ENCODE data around the gene LRRTM4.

Gene LRRTM4

DNA sequence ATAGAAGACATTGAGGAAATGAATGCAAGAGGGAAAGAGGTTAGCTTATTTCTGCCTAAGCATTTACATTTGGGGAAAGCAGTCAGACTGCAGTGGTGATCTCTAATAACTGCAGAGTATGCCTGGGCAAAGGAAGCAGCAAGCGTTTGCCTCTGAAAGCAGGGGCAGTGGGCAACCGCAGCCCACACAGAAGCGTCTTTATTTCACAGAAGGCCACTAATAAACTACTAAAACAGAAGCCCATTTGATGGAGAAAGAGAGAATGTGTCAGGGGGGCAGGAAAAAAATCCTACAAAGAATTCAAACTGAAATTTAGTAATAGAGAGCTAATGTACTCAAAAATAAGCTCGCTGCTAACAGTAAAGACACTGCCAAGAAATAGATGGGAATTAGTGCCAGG lies 53.1 kb downstream of the LRRTM4 start:
- Histone ChIP-seq H3K9me3 (replicated peaks; ENCODE audit: low read length) (no peaks in the 10 kb centered on the region), H3K4me3 (ENCODE audit: low read length) (no peak overlapping the region), H3K4me2 (ENCODE audit: low read length) (no peak overlapping the region), H3K4me1 (ENCODE audit: control insufficient read depth, insufficient read depth, low read length) (no peaks in the 10 kb centered on the region), H3K27me3 (ENCODE audit: control insufficient read depth, insufficient read depth, low read length) (no peaks in the 10 kb centered on the region), H3K9ac (ENCODE audit: low read depth, low read length) (no peak overlapping the region), H3K36me3 (ENCODE audit: insufficient read depth, low read length) (no peaks in the 10 kb centered on the region)

DNA sequence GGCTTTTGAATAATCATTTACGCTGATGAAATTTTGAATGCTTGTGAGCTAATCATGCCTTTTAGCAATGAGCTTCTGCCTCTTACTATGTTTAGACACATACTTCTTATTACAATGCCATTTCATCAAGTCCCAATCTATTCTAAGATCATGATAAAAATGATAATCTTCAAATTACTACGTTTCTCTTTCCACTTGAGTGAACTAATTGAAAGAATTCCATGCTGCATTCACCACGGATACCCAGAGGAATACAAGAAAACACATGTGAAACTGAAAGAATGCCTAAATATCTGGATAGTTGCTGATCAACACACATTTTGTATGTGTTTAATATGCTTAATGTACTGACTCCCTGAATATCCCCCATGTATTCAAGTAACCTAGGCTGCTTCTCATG lies 62.3 kb downstream of the LRRTM4 start:
- H3K27me3 ChIP-seq (ENCODE audit: control insufficient read depth, insufficient read depth, low read length) = no peaks in the 10 kb centered on the region
- no peak overlapping the region for H3K9ac ChIP-seq (ENCODE audit: low read depth, low read length)
- H3K4me3 ChIP-seq (ENCODE audit: low read length) = no peak overlapping the region
- no peak overlapping the region for H3K4me2 ChIP-seq (ENCODE audit: low read length)
- no peaks in the 10 kb centered on the region for H3K4me1 ChIP-seq (ENCODE audit: control insufficient read depth, insufficient read depth, low read length)
- H3K36me3 ChIP-seq (ENCODE audit: insufficient read depth, low read length) = no peaks in the 10 kb centered on the region
- H3K9me3 ChIP-seq (replicated peaks; ENCODE audit: low read length) = no peaks in the 10 kb centered on the region

DNA sequence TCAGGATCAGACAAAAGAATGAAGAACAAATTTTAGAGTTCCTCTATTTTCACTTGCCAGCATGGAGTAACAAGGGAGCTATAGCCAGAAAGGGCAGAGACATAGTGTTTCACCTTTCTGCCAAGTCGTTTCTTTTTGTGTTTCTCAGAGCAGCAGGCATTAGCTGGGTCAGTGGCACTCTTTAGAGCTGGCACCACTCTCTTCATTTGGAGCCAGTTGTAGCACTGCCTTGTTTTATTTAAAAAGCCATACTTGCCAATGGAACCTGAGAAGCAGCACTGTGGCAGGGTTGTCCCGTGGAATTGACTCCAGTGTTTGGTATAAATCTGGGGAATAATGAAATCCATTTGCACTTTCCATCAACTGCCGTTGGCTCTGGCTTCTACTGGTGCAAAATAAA lies 64.0 kb downstream of the LRRTM4 start:
- H3K4me3 ChIP-seq (ENCODE audit: low read length) = no peak overlapping the region
- H3K4me2 ChIP-seq (ENCODE audit: low read length) = no peak overlapping the region
- no peaks in the 10 kb centered on the region for H3K4me1 ChIP-seq (ENCODE audit: control insufficient read depth, insufficient read depth, low read length)
- H3K36me3 ChIP-seq (ENCODE audit: insufficient read depth, low read length) = no peaks in the 10 kb centered on the region
- no peaks in the 10 kb centered on the region for H3K27me3 ChIP-seq (ENCODE audit: control insufficient read depth, insufficient read depth, low read length)
- H3K9ac ChIP-seq (ENCODE audit: low read depth, low read length) = no peak overlapping the region
- H3K9me3 ChIP-seq (replicated peaks; ENCODE audit: low read length) = peaks cover 3% of the 10 kb centered on the region

DNA sequence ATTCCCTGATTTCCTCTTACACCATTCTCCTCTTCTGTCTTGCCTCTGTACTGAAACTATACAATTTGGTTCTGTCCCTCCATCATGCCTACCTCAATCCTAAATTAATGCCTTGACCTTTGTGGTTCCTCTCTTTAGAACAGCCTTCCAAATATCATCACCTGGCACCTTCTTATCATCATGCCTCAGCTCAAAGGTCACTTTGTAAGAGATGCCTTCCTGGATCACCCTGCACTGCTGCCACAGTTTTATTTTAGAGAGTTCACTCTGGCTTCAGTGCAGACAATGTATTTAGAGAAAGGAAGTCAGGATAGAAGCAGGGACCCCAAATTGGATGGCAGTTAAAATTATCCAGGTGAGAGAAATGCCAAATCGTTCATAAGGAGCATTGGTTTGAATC lies 64.5 kb downstream of the LRRTM4 start:
- Histone ChIP-seq H3K27me3 (ENCODE audit: control insufficient read depth, insufficient read depth, low read length) (no peaks in the 10 kb centered on the region), H3K9ac (ENCODE audit: low read depth, low read length) (no peak overlapping the region), H3K4me3 (ENCODE audit: low read length) (no peak overlapping the region), H3K36me3 (ENCODE audit: insufficient read depth, low read length) (no peaks in the 10 kb centered on the region), H3K4me1 (ENCODE audit: control insufficient read depth, insufficient read depth, low read length) (no peaks in the 10 kb centered on the region), H3K9me3 (replicated peaks; ENCODE audit: low read length) (peaks cover 3% of the 10 kb centered on the region), H3K4me2 (ENCODE audit: low read length) (no peak overlapping the region)

DNA sequence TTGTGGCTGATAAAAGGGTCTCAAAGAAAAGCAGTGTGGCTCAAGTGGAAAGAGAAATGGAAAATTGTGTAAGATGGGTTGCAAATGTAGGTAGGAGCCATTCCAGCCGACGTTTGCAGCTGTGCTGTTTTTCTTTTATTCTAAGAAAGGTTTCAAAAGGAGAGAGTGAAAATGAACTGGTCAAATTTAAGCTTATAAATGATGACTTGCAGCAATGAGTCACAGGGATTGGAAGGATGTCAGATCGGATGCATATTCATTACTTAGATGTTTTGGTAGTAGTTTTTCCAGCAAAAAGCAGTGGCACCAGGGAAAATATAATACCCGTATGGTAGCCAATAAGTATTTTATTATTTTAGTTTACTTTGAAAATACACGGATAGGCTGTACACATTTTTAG lies 79.1 kb downstream of the LRRTM4 start:
- no peak overlapping the region for H3K4me2 ChIP-seq (ENCODE audit: low read length)
- no peaks in the 10 kb centered on the region for H3K36me3 ChIP-seq (ENCODE audit: insufficient read depth, low read length)
- no peak overlapping the region for H3K4me3 ChIP-seq (ENCODE audit: low read length)
- no peaks in the 10 kb centered on the region for H3K27me3 ChIP-seq (ENCODE audit: control insufficient read depth, insufficient read depth, low read length)
- H3K9ac ChIP-seq (ENCODE audit: low read depth, low read length) = no peak overlapping the region
- no peaks in the 10 kb centered on the region for H3K4me1 ChIP-seq (ENCODE audit: control insufficient read depth, insufficient read depth, low read length)
- peaks cover 7% of the 10 kb centered on the region for H3K9me3 ChIP-seq (replicated peaks; ENCODE audit: low read length)

DNA sequence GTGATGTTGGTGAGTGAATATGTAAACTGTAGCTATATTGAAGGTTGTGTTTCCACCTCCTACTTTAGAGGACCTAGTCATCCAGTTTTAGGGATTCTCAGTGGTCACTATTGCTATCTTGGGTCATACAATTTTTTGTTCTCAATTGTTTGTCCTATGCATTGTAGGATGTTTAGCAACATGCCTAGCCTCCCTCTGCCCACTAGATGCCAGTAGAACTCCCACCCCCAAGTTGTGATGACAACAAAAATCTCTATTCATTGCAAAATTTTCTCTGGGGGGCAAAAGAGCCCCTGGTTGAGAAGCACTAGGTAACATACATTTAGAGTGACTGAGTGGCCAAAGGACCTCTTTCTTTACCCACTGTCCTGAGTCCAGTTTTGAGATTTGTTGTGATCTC lies 87.3 kb downstream of the LRRTM4 start:
- no peak overlapping the region for H3K4me3 ChIP-seq (ENCODE audit: low read length)
- H3K9ac ChIP-seq (ENCODE audit: low read depth, low read length) = no peak overlapping the region
- H3K36me3 ChIP-seq (ENCODE audit: insufficient read depth, low read length) = no peaks in the 10 kb centered on the region
- H3K4me1 ChIP-seq (ENCODE audit: control insufficient read depth, insufficient read depth, low read length) = no peaks in the 10 kb centered on the region
- H3K9me3 ChIP-seq (replicated peaks; ENCODE audit: low read length) = peaks cover 3% of the 10 kb centered on the region
- no peak overlapping the region for H3K4me2 ChIP-seq (ENCODE audit: low read length)
- H3K27me3 ChIP-seq (ENCODE audit: control insufficient read depth, insufficient read depth, low read length) = no peaks in the 10 kb centered on the region

DNA sequence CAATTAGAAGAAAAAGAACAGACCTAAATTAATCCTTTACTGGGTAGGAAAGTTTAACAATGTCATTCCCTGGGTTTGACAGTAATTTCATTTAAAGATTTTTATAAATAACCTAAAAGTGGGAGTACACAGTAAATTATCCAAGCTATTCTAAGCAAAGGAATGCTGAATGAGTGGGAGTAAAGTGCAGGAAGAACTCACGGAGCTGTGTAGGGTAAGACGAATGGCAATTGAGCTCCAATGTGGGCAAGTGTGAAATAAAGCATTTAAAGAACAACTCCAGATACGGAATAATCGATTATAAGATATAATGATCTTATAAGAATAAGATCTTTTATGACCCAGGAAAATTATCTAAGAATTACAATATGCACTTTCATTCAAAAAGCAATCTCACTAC lies 93.2 kb downstream of the LRRTM4 start:
- no peaks in the 10 kb centered on the region for H3K36me3 ChIP-seq (ENCODE audit: insufficient read depth, low read length)

DNA sequence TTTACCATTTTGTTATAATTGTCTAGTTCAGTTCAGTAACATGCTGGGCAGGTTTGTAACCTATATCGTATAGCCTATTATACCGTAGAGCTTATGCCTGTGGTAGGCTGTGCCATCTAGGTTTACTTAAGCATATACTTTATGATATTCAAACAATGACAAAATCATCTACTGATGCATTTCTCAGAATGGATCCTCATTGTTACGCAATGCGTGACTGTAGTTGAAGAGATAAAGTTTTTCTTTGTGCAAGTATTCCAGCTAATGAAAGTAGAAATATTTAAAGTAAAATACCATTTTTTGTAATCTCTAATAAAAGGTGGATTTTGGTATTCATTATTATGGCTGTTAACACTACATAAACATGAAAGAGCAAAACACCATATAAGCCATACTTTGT lies 100.2 kb downstream of the LRRTM4 start:
- Histone ChIP-seq H3K27me3 (ENCODE audit: control insufficient read depth, insufficient read depth, low read length) (no peaks in the 10 kb centered on the region), H3K4me2 (ENCODE audit: low read length) (no peak overlapping the region), H3K36me3 (ENCODE audit: insufficient read depth, low read length) (no peaks in the 10 kb centered on the region), H3K9me3 (replicated peaks; ENCODE audit: low read length) (no peaks in the 10 kb centered on the region), H3K9ac (ENCODE audit: low read depth, low read length) (no peak overlapping the region), H3K4me1 (ENCODE audit: control insufficient read depth, insufficient read depth, low read length) (no peaks in the 10 kb centered on the region), H3K4me3 (ENCODE audit: low read length) (no peak overlapping the region)

More for the DNA sequence above, 93.2 kb downstream of the LRRTM4 start:
- no peaks in the 10 kb centered on the region for H3K27me3 ChIP-seq (ENCODE audit: control insufficient read depth, insufficient read depth, low read length)
- no peaks in the 10 kb centered on the region for H3K4me1 ChIP-seq (ENCODE audit: control insufficient read depth, insufficient read depth, low read length)
- peaks cover 3% of the 10 kb centered on the region for H3K9me3 ChIP-seq (replicated peaks; ENCODE audit: low read length)
- H3K4me3 ChIP-seq (ENCODE audit: low read length) = no peak overlapping the region
- H3K4me2 ChIP-seq (ENCODE audit: low read length) = no peak overlapping the region
- no peak overlapping the region for H3K9ac ChIP-seq (ENCODE audit: low read depth, low read length)

DNA sequence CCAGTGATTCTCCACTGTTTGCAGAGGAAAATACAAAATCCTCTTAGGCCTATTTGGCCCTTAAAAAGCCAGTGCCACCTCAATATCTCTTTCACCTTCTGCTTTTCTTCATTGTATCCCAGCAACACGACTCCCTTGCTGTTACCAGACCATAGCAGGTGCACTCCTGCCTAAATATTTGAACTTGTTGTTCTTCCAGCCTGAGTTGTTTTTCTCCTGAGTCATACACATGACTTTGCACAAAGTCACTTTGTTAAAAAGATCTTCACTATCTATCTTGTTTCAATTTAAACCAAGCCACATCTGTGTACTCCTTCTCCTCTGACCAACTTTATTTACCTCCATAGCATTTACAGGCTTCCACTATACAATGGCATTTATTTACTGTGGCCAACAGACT lies 103.6 kb downstream of the LRRTM4 start:
- Histone ChIP-seq H3K36me3 (ENCODE audit: insufficient read depth, low read length) (no peaks in the 10 kb centered on the region), H3K4me3 (ENCODE audit: low read length) (no peak overlapping the region), H3K4me1 (ENCODE audit: control insufficient read depth, insufficient read depth, low read length) (no peaks in the 10 kb centered on the region), H3K27me3 (ENCODE audit: control insufficient read depth, insufficient read depth, low read length) (no peaks in the 10 kb centered on the region), H3K4me2 (ENCODE audit: low read length) (no peak overlapping the region), H3K9me3 (replicated peaks; ENCODE audit: low read length) (no peaks in the 10 kb centered on the region), H3K9ac (ENCODE audit: low read depth, low read length) (no peak overlapping the region)

DNA sequence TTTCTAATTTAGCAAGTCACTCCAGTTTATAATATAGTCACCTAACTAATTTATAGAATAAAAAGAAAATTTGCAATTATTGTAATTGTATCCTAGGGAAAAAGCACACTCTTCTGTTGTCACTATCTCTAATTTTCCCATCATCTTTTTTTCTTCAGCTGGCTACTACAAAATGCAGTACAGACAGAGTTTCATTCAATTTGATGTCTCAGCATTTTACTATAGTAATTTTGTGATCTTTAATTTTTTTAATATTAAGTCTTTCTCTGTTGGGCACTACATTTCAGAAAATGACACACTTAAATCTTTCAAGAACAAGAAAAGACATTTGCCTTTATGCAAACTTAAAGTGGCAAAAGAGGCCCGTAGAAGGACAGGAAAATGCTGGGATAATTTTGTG lies 118.0 kb downstream of the LRRTM4 start:
- Histone ChIP-seq H3K27me3 (ENCODE audit: control insufficient read depth, insufficient read depth, low read length) (no peaks in the 10 kb centered on the region), H3K4me2 (ENCODE audit: low read length) (no peak overlapping the region), H3K9ac (ENCODE audit: low read depth, low read length) (no peak overlapping the region), H3K9me3 (replicated peaks; ENCODE audit: low read length) (no peaks in the 10 kb centered on the region), H3K4me3 (ENCODE audit: low read length) (no peak overlapping the region), H3K4me1 (ENCODE audit: control insufficient read depth, insufficient read depth, low read length) (no peaks in the 10 kb centered on the region), H3K36me3 (ENCODE audit: insufficient read depth, low read length) (no peaks in the 10 kb centered on the region)

DNA sequence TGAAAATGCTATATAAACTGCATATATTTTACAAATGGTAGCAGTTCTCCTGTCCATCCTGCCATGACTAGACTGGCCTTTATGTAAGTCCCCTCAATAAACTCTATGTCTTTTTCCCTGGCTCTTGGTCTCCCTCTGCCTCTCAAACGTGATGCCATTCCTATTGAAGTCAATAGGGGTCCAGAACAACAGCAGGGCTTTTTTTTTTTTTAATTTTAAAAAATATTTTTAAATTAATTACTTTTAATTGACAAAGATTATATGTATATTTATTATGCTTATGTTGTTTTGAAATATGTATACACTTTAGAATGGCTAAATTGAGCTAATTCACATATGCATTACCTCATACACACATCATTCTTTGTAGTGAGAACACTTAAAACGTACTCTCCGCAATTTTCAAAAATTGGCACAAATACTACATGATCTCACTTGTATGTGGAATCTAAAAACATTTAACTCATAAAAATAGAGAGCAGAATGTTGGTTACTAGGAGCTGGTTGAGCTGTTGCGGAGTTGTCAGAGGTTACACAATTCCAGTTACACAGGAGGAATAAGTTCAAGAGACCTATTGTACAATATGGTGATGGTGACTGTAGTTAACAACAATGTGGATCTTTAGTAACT lies 123.1 kb downstream of the LRRTM4 start:
- no peak overlapping the region for H3K4me3 ChIP-seq (ENCODE audit: low read length)
- no peaks in the 10 kb centered on the region for H3K4me1 ChIP-seq (ENCODE audit: control insufficient read depth, insufficient read depth, low read length)
- no peak overlapping the region for H3K4me2 ChIP-seq (ENCODE audit: low read length)
- H3K9me3 ChIP-seq (replicated peaks; ENCODE audit: low read length) = peaks cover 7% of the 10 kb centered on the region
- H3K27me3 ChIP-seq (ENCODE audit: control insufficient read depth, insufficient read depth, low read length) = no peaks in the 10 kb centered on the region
- H3K36me3 ChIP-seq (ENCODE audit: insufficient read depth, low read length) = no peaks in the 10 kb centered on the region
- no peak overlapping the region for H3K9ac ChIP-seq (ENCODE audit: low read depth, low read length)

DNA sequence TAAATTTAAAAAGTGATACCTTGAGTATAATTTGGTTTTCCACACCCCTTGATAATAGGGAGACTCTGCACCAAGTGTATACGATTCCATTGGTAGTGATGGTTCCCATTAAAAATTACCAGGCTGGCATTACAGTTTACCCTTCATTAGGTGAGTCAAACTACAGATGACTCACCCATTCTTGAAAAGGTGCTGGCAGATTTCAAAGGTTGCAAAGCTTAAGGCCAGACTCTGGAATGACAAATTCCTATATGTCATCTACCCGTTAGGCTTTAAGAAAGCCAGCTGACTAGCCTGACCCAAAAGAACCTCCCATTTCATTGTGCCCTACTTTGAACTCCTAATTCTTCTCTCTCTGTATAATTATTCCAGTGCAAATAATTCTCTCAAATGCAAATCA lies 124.4 kb downstream of the LRRTM4 start:
- no peaks in the 10 kb centered on the region for H3K36me3 ChIP-seq (ENCODE audit: insufficient read depth, low read length)
- no peak overlapping the region for H3K4me3 ChIP-seq (ENCODE audit: low read length)
- H3K4me2 ChIP-seq (ENCODE audit: low read length) = no peak overlapping the region
- H3K9ac ChIP-seq (ENCODE audit: low read depth, low read length) = no peak overlapping the region
- no peaks in the 10 kb centered on the region for H3K4me1 ChIP-seq (ENCODE audit: control insufficient read depth, insufficient read depth, low read length)
- peaks cover 7% of the 10 kb centered on the region for H3K9me3 ChIP-seq (replicated peaks; ENCODE audit: low read length)
- H3K27me3 ChIP-seq (ENCODE audit: control insufficient read depth, insufficient read depth, low read length) = no peaks in the 10 kb centered on the region

All from skeletal muscle satellite cell (primary cell).